Measurements from ENCODE around the gene NRGN. TPM values are rescaled to one million over a fixed set of nuclear protein-coding genes. Genes with fewer than 3 reads are reported as not detected.

The NRGN gene
- total and polyA plus RNA-seq, 2 of the 8 experiments (the other 6 are each of a cell fraction or from before 2014, with no cell fraction given) = 0.60 to 1.0 TPM

GRCh38 chr11:124759266-124760204 lies 19.8 kb downstream of the NRGN start (continued):
- peak in 1 of 2 experiments; percentile 2; a peak in 1 of 4 replicates for TF ChIP-seq RAD21 (IDR thresholded peaks at IDR 0.05 in 1 of 2, conservative IDR thresholded peaks at IDR 0.05 in 1 of 2; ENCODE audit: low read depth in 2 of 2, low read length in 2 of 2)
- TF ChIP-seq SUZ12 (IDR thresholded peaks at IDR 0.05; ENCODE audit: low read length) = peak; percentile 90
- TF ChIP-seq TEAD4 (IDR thresholded peaks at IDR 0.05; ENCODE audit: low read depth, low read length) = no peak
- no peak for TF ChIP-seq CBX5 (IDR thresholded peaks at IDR 0.05; ENCODE audit: low read depth, low read length)
- TF ChIP-seq, protein P1, sequence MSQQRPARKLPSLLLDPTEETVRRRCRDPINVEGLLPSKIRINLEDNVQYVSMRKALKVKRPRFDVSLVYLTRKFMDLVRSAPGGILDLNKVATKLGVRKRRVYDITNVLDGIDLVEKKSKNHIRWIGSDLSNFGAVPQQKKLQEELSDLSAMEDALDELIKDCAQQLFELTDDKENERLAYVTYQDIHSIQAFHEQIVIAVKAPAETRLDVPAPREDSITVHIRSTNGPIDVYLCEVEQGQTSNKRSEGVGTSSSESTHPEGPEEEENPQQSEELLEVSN (IDR thresholded peaks at IDR 0.05) = peak; percentile 98
- 0 out of 2 replicates have a peak, but pooled peaks have one; percentile 4 for TF ChIP-seq CBX8 (IDR thresholded peaks at IDR 0.05; ENCODE audit: borderline replicate concordance, low read depth, low read length)
- no peak for TF ChIP-seq POLR2A (IDR thresholded peaks at IDR 0.05; ENCODE audit: control extremely low read depth in 1 of 2, low read depth in 2 of 2, low read length in 2 of 2)
- no peak for TF ChIP-seq RFX5 (IDR thresholded peaks at IDR 0.05; ENCODE audit: borderline replicate concordance, low read depth, low read length)
- no peak for TF ChIP-seq SAP30 (IDR thresholded peaks at IDR 0.05; ENCODE audit: insufficient read depth, insufficient replicate concordance, low read length)
- no peak for TF ChIP-seq SIN3A (conservative IDR thresholded peaks at IDR 0.05 in 1 of 2, IDR thresholded peaks at IDR 0.05 in 1 of 2; ENCODE audit: low read depth in 1 of 2, low read length in 2 of 2)
- no peak for TF ChIP-seq GABPA (IDR thresholded peaks at IDR 0.05; ENCODE audit: borderline replicate concordance, insufficient read depth, low read length)
- TF ChIP-seq JUND (IDR thresholded peaks at IDR 0.05; ENCODE audit: low read length) = no peak
- TF ChIP-seq FOSL1 (IDR thresholded peaks at IDR 0.05; ENCODE audit: insufficient read depth, low read depth, low read length) = no peak
- peak; percentile 4 for TF ChIP-seq ASH2L (IDR thresholded peaks at IDR 0.05; ENCODE audit: low read length)
- TF ChIP-seq, protein P2, sequence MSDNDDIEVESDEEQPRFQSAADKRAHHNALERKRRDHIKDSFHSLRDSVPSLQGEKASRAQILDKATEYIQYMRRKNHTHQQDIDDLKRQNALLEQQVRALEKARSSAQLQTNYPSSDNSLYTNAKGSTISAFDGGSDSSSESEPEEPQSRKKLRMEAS (IDR thresholded peaks at IDR 0.05) = peak; percentile 97
- TF ChIP-seq RNF2 (IDR thresholded peaks at IDR 0.05; ENCODE audit: borderline replicate concordance, low read depth, low read length, missing control alignments, poor library complexity, severe bottlenecking) = peak; percentile 85
- TF ChIP-seq TBP (IDR thresholded peaks at IDR 0.05; ENCODE audit: low read depth, low read length) = peak; percentile 14; the same call in 1 of the 2 replicates
